Spleen (tissue), 11 donors: ENCODE results near the gene PNLDC1. TPM values are rescaled to one million over a fixed set of nuclear protein-coding genes. Genes with fewer than 3 reads are reported as not detected.

Experiments
- DNase-seq: peaks from one replicate; pipeline ENCODE4 v3.0.0-alpha.2; 2020
- H3K27ac ChIP-seq, 8 donors: fragments of 200-600 bp; sonication (generic) in 7 of 8; 1 replicate in 4 of 8; 2 replicates in 4 of 8; pipeline versions ENCODE4 v1.5.0 to v1.8.0; 2016 to 2021; ENCODE audit warnings: inconsistent platforms in 4 of 8, mild to moderate bottlenecking in 4 of 8, moderate library complexity in 1 of 8
- H3K27me3 ChIP-seq, 7 donors: fragments of 200-600 bp; sonication (generic) in 6 of 7; replicated peaks in 1 of 7; 1 replicate in 4 of 7; 2 replicates in 3 of 7; pipeline versions ENCODE4 v1.5.0 to v1.8.0; 2016 to 2021; ENCODE audit warnings: inconsistent platforms in 3 of 7, mild to moderate bottlenecking in 1 of 7
- H3K36me3 ChIP-seq, 6 donors: fragments of 200-600 bp; sonication (generic) in 5 of 6; 1 replicate in 4 of 6; 2 replicates in 2 of 6; pipeline versions ENCODE4 v1.5.0 to v1.8.0; 2016 to 2021; ENCODE audit warnings: inconsistent platforms in 2 of 6
- H3K4me1 ChIP-seq, 6 donors: fragments of 200-600 bp; sonication (generic) in 5 of 6; 1 replicate in 3 of 6; 2 replicates in 3 of 6; pipeline versions ENCODE4 v1.5.0 to v1.8.0; 2016 to 2021; ENCODE audit warnings: inconsistent platforms in 3 of 6
- H3K4me3 ChIP-seq, 8 donors: fragments of 200-600 bp; sonication (generic) in 7 of 8; 1 replicate in 4 of 8; 2 replicates in 4 of 8; pipeline versions ENCODE4 v1.5.0 to v1.8.0; 2016 to 2021; ENCODE audit warnings: inconsistent platforms in 4 of 8, mild to moderate bottlenecking in 4 of 8, moderate library complexity in 2 of 8
- H3K9me3 ChIP-seq, 8 donors: fragments of 200-600 bp; sonication (generic) in 7 of 8; 1 replicate in 4 of 8; 2 replicates in 4 of 8; pipeline versions ENCODE4 v1.5.0 to v1.8.0; 2016 to 2021; ENCODE audit warnings: inconsistent platforms in 4 of 8
- POLR2A ChIP-seq, 3 donors: fragments of 450-650 bp; IDR thresholded peaks; one replicate each; pipeline ENCODE4 v1.5.1; 2017; ENCODE audit warnings: antibody characterized with exemption in 3 of 3, mild to moderate bottlenecking in 1 of 3
- POLR2AphosphoS5 ChIP-seq, 3 donors: sonication (generic); formaldehyde crosslinking; IDR thresholded peaks; one replicate each; pipeline ENCODE4 v1.5.1; 2017; ENCODE audit warnings: antibody characterized with exemption in 3 of 3
- WGBS, 5 donors: extraction: QIAGEN DNeasy Blood & Tissue Kit in 3 of 5; methylation state at CpG; one replicate each; pipeline versions ENCODE4 v1.1.5 to v1.1.7; 2013 to 2018; 5-methylcytosine and 5-hydroxymethylcytosine counted together
- intact Hi-C: fragments of 100-400 bp; cut with DNase I; formaldehyde crosslinking; loops from one replicate; pipeline ENCODE4 v1.15.0; 2023; ENCODE audit warnings: low total_unique reads
- polyA plus RNA-seq, 3 donors: library from polyadenylated mRNA; stranded (reverse); fragments of 200-250 nt; gene quantifications; one replicate each; pipeline ENCODE4 v1.2.1, GENCODE V29; 2013
- total RNA-seq, 7 donors: library from RNA; depleted of rRNA in 3 of 7; stranded (reverse); fragments of >200 nt in 3 of 7; fragmentation: NEBNext Ultra II Directional in 4 of 7; extraction: Animal tissue kit (Norgen Biotek cat#: 25700) in 4 of 7; gene quantifications; one replicate each; pipeline versions ENCODE4 v1.1.0 to v1.2.1, GENCODE V29; 2016 to 2021
- TF ChIP-seq, protein P1 (sequence below), 11 experiments: fragments of 200-600 bp in 7 of 11; fragments of 450-650 bp in 4 of 11; sonication (generic) in 4 of 11; IDR thresholded peaks in 8 of 11; conservative IDR thresholded peaks in 3 of 11; 1 replicate in 7 of 11; 2 replicates in 4 of 11; pipeline versions ENCODE4 v1.4.0 to v1.8.0; 2016 to 2021; ENCODE audit warnings: antibody characterized with exemption in 11 of 11, inconsistent platforms in 4 of 11, mild to moderate bottlenecking in 1 of 11
- donor health status: healthy with polysubstance abuse.
- donor health status: DM: no; HTN: no; CAD: no; lungs with moderate emphysema.
- donor health status: DM: no; HTN: no; CAD: no.
- donor health status: Bipolar disorder and iron deficiency.
- donor health status: healthy.
- donor health status: DM: no; HTN: no; CAD: no.
- donor health status: DM: yes; HTN: yes; CAD: no.

Gene PNLDC1
- total and polyA plus RNA-seq, 10 donors, result 0.11 to 1.2 (median 0.32) TPM; not detected in 6

DNA sequence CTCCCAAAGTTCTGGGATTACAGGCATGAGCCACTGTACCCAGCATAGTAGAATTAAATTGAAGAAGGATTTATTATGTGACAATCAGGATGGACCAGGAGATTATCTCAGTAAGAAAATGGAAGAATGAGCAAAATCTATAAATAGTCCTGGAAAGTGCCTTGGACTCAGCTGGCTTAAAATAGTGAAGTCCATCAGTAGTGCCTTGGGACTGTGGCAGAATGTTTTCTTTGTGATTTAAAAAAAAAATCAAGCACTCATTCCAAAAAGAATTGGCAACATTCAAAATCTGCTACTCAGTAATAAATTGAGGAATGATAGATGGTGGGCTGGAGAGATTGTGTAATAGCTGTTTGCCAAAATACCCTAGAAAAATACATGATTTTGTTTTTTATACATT, 53.7 kb downstream of the PNLDC1 start:
- intact Hi-C loops, result no loop called here
- Histone ChIP-seq H3K4me3 (no peak overlapping the region), H3K9me3 (peaks cover 0 to 20% (median 12%) of the 10 kb centered on the region in 8 donors), H3K36me3 (no peaks in the 10 kb centered on the region), H3K4me1 (peaks cover 0 to 4% (median 0%) of the 10 kb centered on the region in 6 donors), H3K27me3 (no peaks in the 10 kb centered on the region), H3K27ac (no peak overlapping the region)
- TF ChIP-seq, protein P1, sequence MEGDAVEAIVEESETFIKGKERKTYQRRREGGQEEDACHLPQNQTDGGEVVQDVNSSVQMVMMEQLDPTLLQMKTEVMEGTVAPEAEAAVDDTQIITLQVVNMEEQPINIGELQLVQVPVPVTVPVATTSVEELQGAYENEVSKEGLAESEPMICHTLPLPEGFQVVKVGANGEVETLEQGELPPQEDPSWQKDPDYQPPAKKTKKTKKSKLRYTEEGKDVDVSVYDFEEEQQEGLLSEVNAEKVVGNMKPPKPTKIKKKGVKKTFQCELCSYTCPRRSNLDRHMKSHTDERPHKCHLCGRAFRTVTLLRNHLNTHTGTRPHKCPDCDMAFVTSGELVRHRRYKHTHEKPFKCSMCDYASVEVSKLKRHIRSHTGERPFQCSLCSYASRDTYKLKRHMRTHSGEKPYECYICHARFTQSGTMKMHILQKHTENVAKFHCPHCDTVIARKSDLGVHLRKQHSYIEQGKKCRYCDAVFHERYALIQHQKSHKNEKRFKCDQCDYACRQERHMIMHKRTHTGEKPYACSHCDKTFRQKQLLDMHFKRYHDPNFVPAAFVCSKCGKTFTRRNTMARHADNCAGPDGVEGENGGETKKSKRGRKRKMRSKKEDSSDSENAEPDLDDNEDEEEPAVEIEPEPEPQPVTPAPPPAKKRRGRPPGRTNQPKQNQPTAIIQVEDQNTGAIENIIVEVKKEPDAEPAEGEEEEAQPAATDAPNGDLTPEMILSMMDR (IDR thresholded peaks at IDR 0.05 in 8 of 11, conservative IDR thresholded peaks at IDR 0.05 in 3 of 11), result no peak
- TF ChIP-seq POLR2AphosphoS5 (IDR thresholded peaks at IDR 0.05) (no peak), POLR2A (IDR thresholded peaks at IDR 0.05) (no peak)
- DNase-seq, result no peak

DNA sequence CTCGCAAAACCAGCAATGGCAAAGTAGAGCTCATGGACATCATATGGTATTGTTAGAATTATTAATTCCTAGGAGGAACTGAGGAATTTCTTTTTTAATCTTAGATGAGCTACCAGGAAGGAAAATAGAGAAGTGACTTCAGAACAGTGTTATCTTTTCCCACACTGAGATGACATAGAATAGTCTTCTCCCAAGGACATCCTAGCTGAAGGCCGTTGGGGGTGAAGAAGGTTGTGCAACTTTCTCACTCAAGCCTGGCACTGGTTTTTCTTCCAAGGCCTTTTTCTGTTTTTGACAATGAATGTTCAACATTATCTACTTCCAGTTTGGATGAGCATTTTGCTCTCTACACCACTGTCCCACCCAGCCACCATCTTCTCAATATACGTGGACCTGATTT, 54.9 kb downstream of the PNLDC1 start:
- TF ChIP-seq POLR2A (IDR thresholded peaks at IDR 0.05) (no peak), POLR2AphosphoS5 (IDR thresholded peaks at IDR 0.05) (no peak)
- TF ChIP-seq, protein P1 (IDR thresholded peaks at IDR 0.05 in 8 of 11, conservative IDR thresholded peaks at IDR 0.05 in 3 of 11), result no peak
- DNase-seq, result no peak
- peaks cover 0 to 4% (median 0%) of the 10 kb centered on the region in 6 donors for H3K4me1 ChIP-seq
- intact Hi-C loops, result no loop called here
- no peak overlapping the region for H3K4me3 ChIP-seq
- no peaks in the 10 kb centered on the region for H3K27me3 ChIP-seq
- WGBS, 5 donors, result 65 to 79% (median 70%) methylated on average over 3 of the region's 3 CpGs
- H3K27ac ChIP-seq, result no peak overlapping the region
- no peaks in the 10 kb centered on the region for H3K36me3 ChIP-seq
- H3K9me3 ChIP-seq, result peaks cover 0 to 15% (median 3%) of the 10 kb centered on the region in 8 donors

DNA sequence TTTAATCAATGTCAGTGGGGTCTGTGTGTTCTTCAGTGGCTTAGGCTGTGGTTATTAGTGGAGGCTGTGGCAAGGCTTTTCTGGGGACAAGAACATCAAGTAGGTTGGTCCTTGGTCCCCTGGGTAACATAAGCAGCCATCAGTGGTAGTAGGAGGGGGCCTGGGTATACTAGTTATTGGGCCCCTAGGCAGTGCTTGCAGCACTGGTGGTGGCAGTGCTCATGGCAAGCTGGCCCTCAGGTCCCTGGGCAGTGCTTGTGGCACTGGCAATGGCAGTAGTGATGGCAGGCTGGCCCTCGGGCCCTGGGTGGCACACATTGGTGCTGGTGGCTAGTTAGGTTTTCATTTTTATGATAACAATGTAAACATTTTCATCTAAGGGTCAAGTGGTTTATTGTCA, 58.2 kb downstream of the PNLDC1 start:
- intact Hi-C loops, result no loop called here
- no peaks in the 10 kb centered on the region for H3K36me3 ChIP-seq
- peaks cover 0 to 14% (median 0%) of the 10 kb centered on the region in 6 donors for H3K4me1 ChIP-seq
- H3K9me3 ChIP-seq, result peaks cover 0 to 15% (median 3%) of the 10 kb centered on the region in 8 donors
- DNase-seq, result no peak
- 70 to 94% (median 88%) methylated on average over 1 of the region's 1 CpG for WGBS, 5 donors
- H3K4me3 ChIP-seq, result no peak overlapping the region
- no peak for TF ChIP-seq POLR2AphosphoS5 (IDR thresholded peaks at IDR 0.05)
- TF ChIP-seq, protein P1 (IDR thresholded peaks at IDR 0.05 in 8 of 11, conservative IDR thresholded peaks at IDR 0.05 in 3 of 11), result no peak
- no peak for TF ChIP-seq POLR2A (IDR thresholded peaks at IDR 0.05)
- peaks cover 0 to 5% (median 0%) of the 10 kb centered on the region in 7 donors for H3K27me3 ChIP-seq
- no peak overlapping the region for H3K27ac ChIP-seq

DNA sequence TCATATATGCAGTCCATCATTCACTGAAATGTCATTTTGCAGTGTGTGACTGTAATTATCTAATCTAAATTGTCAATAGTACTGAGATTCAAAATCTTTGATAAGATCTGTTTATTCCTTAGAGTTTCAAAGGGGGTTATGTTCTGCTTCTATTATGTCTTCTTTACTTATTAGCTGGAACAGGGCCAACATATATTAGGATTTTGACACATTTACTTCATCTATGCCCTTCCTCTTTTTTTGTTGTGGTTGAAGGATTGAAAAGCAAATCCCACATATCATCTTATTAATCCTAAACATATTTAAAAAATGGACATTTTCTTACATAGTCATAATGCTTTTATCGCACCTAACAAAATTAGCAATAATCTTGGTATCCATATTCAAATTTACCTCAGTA, 60.4 kb downstream of the PNLDC1 start:
- WGBS, 5 donors, result 91 to 100% (median 98%) methylated on average over 1 of the region's 1 CpG
- intact Hi-C loops, result loop anchor here (10.0 kb wide), 1 partner anchor 594 kb away; no protein-coding TSS in a partner anchor
- H3K4me3 ChIP-seq, result no peak overlapping the region
- no peak for DNase-seq
- peaks cover 0 to 14% (median 0%) of the 10 kb centered on the region in 6 donors for H3K4me1 ChIP-seq
- no peaks in the 10 kb centered on the region for H3K36me3 ChIP-seq
- TF ChIP-seq, protein P1 (IDR thresholded peaks at IDR 0.05 in 8 of 11, conservative IDR thresholded peaks at IDR 0.05 in 3 of 11), result no peak
- TF ChIP-seq POLR2A (IDR thresholded peaks at IDR 0.05), result no peak
- no peak for TF ChIP-seq POLR2AphosphoS5 (IDR thresholded peaks at IDR 0.05)
- peaks cover 0 to 5% (median 0%) of the 10 kb centered on the region in 7 donors for H3K27me3 ChIP-seq
- H3K9me3 ChIP-seq, result peaks cover 0 to 15% (median 3%) of the 10 kb centered on the region in 8 donors
- no peak overlapping the region for H3K27ac ChIP-seq
